GM10266 (cell line): ENCODE results near the gene ADAMTSL2.

Experiments used
- DNase-seq: peaks from one replicate; pipeline ENCODE4 v3.0.0; 2012; ENCODE audit errors: extremely low spot score
- CTCF ChIP-seq: IDR thresholded peaks from 2 replicates; pipeline ENCODE4 v1.5.1; 2012; ENCODE audit warnings: mild to moderate bottlenecking, low read depth; ENCODE audit not compliant: control insufficient read depth, insufficient read depth; ENCODE audit errors: missing control alignments

The ADAMTSL2 gene

GRCh38 chr9:133534346-133535291 is at the start of gene ADAMTSL2:
Gene ADAMTSL2 (plus strand): TSS chr9:133534704. CDS start chr9:133536713, 2,009 bp downstream.
- DNase-seq: no peak
- TF ChIP-seq CTCF: no peak

- peak; percentile 64 for DNase-seq
- no peak for TF ChIP-seq CTCF
Measured at GRCh38 chr9:133485531-133486260, 48.8 kb upstream of the ADAMTSL2 start.

GRCh38 chr9:133487331-133487725 is 47.2 kb upstream of the ADAMTSL2 start:
- no peak for TF ChIP-seq CTCF
- DNase-seq: no peak

GRCh38 chr9:133488686-133489252 is 45.7 kb upstream of the ADAMTSL2 start:
- no peak for TF ChIP-seq CTCF
- DNase-seq: no peak

- no peak for TF ChIP-seq CTCF
- DNase-seq: no peak
Measured at GRCh38 chr9:133489253-133490190, 45.0 kb upstream of the ADAMTSL2 start.

GRCh38 chr9:133490201-133490681 is 44.3 kb upstream of the ADAMTSL2 start:
- TF ChIP-seq CTCF: no peak
- DNase-seq: no peak
